GM06990 (cell line): ENCODE results near the gene TRPT1.

Source experiments
- DNase-seq: peaks from one replicate; pipeline ENCODE4 v3.0.0-alpha.2; 2011; ENCODE audit not compliant: insufficient read length; ENCODE audit errors: extremely low read depth
- H3K27me3 ChIP-seq: replicated peaks from 2 replicates; pipeline ENCODE4 v1.6.0; 2011; ENCODE audit warnings: low read length; ENCODE audit not compliant: control insufficient read depth, insufficient read depth
- H3K36me3 ChIP-seq: 2 replicates; pipeline ENCODE4 v1.5.1; 2011; ENCODE audit warnings: low read length; ENCODE audit not compliant: control insufficient read depth, insufficient read depth
- H3K4me3 ChIP-seq: replicated peaks from 2 replicates; pipeline ENCODE4 v1.5.1; 2011; ENCODE audit warnings: low read depth, mild to moderate bottlenecking, control low read depth, low read length
- CTCF ChIP-seq: IDR thresholded peaks from 2 replicates; pipeline ENCODE4 v1.5.1; 2011; ENCODE audit warnings: low read length, control low read depth, mild to moderate bottlenecking, inconsistent platforms; ENCODE audit not compliant: insufficient read depth, poor library complexity, severe bottlenecking

Gene TRPT1

GRCh38 chr11:64208086-64208795 lies 17.7 kb downstream of the TRPT1 start:
- Histone ChIP-seq H3K27me3 (no peaks in the 10 kb centered on the region), H3K4me3 (peak overlapping the region; percentile 70), H3K36me3 (peaks cover 41% of the 10 kb centered on the region)
- no peak for TF ChIP-seq CTCF
- no peak for DNase-seq

DNA sequence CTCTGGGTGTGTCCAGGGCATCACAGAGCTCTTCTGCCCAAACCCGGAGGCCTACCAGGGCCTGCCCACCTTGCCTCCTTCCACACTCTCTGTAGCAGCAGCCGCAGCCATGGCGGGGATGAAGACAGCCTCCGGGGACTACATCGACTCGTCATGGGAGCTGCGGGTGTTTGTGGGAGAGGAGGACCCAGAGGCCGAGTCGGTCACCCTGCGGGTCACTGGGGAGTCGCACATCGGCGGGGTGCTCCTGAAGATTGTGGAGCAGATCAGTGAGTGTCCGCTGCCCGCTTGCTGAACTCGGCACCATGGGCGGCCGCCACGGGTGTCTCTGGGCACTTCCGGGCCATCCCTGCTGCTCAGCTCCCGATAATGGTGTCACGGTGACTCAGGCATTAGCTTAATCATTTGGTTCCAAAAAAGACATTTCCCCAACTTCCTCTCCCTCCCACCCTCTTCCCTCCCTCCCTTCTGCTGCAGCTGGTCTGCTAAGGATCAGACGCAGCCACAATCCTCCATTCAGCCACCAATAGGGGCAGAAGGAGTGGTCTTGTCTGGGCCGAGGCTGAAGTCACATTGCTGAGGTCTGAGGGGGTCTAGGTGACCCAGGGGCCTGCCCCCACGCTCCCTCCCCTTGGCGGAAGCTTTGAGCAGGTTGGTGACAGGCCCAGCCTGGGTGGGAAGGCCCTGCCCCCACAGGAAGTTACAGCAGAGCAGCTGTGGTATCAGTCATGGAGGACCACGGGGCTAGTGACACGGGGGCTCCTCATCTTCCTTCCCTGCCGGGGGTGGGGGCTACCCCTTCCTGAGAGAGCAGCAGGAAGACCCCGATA lies 18.5 kb downstream of the TRPT1 start:
- TF ChIP-seq CTCF, result no peak
- no peaks in the 10 kb centered on the region for H3K27me3 ChIP-seq
- H3K36me3 ChIP-seq, result peaks cover 47% of the 10 kb centered on the region
- DNase-seq, result peak; percentile 85
- H3K4me3 ChIP-seq, result peak overlapping the region; percentile 70

- peaks cover 40% of the 10 kb centered on the region for H3K36me3 ChIP-seq
- TF ChIP-seq CTCF, result no peak
- DNase-seq, result peak; percentile 81
- H3K4me3 ChIP-seq, result peak within 1 kb of the TSS; percentile 70
- no peaks in the 10 kb centered on the region for H3K27me3 ChIP-seq
Observed at GRCh38 chr11:64206457-64207255, 19.3 kb downstream of the TRPT1 start, which contains the start of gene FERMT3. Gene FERMT3, plus strand, starts transcription at chr11:64206721. Its CDS starts 644 bp downstream, at chr11:64207365.

DNA sequence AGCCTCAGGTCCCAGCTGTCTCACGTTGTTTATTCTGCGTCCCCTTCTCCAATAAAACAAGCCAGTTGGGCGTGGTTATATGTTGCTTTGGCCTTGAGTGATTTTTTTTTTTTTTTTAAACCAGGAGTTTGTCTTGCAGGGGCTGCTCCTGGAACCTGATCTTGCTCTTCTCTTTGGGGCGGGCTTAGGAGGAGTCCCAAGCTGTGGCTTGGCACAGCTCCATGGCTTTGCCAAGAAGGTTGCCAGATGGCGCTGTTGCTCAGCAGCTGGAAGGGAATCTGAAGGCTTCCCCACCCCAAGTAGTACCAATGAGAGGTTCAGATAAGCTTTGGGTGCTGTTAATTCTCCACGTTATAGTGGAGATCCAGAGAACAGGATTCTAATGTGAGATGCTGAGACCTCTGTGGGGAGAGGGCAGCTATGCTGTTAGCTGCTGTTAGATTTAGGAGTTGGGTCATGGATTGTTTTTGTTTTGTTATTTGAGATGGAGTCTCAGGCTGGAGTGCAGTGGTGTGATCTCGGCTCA lies 21.5 kb downstream of the TRPT1 start:
- H3K4me3 ChIP-seq, result no peak overlapping the region
- H3K27me3 ChIP-seq, result no peaks in the 10 kb centered on the region
- H3K36me3 ChIP-seq, result peaks cover 34% of the 10 kb centered on the region
- DNase-seq, result no peak
- TF ChIP-seq CTCF, result peak; percentile 73

- H3K36me3 ChIP-seq, result peaks cover 30% of the 10 kb centered on the region
- no peak for DNase-seq
- H3K27me3 ChIP-seq, result no peaks in the 10 kb centered on the region
- no peak overlapping the region for H3K4me3 ChIP-seq
- TF ChIP-seq CTCF, result no peak
Observed at GRCh38 chr11:64204080-64204440, 21.9 kb downstream of the TRPT1 start.
